Measurements from ENCODE around the gene SNX25.

SNX25 gene

DNA sequence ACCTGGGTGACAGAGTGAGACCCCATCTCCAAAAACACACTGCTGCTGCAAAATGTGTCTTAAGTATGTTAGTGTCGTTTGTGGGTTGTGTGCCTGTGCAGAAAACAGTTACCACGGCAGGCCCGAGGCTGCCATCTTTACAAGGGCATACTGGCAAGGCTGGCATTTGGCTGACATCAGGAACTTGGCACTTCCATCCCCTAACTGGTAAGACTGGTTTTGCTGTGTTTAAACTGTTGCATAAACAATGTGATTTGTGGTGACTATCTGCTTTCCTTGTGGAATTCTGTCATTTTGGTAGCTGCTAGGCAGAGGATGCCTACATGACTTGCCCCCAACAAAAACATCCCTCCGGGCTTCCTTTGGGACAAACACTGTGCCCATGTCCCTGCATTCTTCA, 174.1 kb downstream of the SNX25 start:
- FAIRE-seq: no peak

DNA sequence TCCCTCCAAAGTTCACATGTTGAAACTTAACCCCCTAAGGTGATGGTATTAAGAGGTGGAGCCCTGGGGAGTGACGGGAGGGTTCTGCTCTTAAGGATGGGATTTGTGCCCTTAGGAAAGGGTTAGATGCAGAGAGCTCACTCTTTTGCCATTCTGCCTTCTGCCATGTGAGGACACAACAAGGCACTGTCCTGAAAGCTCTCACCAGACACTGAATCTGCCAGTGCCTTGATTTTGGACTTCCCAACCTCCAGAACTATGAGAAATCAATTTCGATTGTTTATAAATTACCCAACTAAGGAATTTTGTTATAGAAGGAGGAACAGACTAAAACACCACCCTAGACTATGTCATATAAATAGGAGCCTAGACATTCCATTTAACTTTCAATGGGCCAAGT, 174.7 kb downstream of the SNX25 start:
- no peak for FAIRE-seq

DNA sequence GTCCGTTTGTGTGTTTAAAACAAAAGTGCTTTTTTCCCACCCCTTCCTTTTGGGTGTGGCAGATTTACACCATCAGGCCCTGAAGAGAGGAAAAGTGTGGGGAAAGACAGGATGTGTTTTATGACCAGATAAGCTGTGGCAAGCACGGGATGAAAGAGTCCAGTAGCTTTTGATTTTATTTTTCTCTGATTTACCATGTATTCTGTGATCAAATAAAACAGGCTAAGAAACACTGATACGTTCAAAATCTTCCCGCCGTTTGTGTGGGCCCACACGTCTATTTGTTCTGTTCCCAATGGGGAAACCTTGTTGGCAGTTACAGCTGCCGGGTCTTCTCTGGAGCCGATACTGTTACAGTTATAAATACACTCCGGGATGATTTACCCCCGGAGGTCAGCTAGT, 175.5 kb downstream of the SNX25 start:
- no peak for FAIRE-seq

DNA sequence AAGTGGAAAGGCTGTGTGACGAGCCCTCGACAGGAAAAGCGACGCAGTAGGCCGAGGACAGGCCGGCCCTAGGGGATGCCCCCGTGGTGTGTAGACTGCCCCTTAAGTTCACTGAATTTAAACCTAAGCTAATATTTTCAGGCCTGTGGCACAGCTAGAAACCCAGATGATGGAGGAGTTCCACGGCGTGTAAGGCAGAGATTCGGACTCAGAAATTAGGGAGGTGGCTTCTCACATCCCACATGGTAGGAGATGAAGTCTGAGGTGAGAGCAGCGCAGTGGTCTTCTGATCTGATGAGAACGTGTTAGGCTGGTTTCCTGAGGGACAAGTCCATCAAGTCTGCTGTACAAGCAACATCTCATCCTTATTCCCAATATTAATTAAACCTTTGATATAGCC, 178.6 kb downstream of the SNX25 start:
- no peak for FAIRE-seq

DNA sequence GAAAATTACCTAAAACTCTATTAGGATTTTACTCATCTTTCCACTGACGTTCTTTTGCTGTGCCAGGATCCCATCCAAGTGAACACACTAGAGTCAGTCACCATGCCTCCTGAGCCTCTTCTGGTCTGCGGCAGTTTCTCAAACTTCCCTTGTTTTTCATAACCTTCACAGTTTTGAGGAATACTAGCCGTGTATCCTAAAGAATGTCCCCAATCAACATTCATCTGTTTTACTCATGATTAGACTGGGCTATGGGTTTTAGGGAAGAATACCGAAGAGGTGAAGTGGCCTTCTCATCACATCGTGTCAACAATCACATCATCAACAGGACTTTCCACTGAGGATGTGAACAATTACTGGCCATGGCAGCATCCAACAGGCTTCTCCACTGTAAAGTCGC, 181.5 kb downstream of the SNX25 start:
- FAIRE-seq: no peak

DNA sequence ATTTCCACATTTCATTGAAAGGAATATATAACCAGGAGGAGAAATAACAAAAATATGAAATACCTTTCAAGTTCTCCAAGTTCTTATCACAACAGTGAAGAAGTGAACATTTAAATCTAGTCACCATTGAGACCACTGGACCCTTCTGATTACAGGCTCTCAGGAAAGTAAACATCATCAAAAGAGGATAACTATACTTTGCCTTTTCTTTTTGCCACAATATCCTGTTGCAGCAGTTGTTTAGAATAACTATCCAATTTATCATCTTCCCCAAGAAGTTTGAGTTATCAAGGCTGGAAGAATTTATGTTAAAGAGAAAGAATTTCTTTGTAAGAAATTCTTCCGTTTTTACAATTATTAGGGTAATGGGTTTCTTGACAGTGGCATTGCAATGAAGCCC, 182.8 kb downstream of the SNX25 start:
- no peak for FAIRE-seq

DNA sequence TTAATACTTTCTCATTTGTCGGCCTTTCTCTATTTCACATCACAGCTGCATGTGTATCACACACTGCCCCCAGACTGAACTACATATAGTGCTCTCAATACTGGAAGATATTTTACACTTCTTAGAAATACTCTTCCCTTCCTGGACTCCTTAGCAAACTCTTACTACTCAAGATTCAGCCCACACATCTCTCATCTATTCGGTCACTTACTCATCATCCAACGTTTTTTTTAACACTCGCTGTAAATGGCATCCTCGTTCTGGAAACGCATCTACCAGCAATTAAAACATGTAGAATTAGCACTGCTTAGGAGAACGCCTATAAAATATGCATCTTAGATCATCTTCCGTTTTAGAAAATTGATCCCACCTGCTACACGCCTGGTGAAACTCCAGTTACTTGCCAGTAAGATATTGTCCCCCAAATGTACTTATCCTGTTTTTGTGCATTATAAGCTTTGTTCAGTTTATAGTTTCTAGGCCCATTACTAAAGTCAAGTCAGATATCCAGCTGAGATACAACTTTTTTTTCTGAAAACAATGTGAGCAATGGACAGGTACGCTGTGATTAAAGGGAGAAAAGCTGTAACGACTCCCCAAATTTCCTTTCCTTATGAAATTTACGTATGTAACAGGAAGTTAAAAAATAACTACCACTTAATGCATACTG, 185.3 kb downstream of the SNX25 start:
- no peak for FAIRE-seq

DNA sequence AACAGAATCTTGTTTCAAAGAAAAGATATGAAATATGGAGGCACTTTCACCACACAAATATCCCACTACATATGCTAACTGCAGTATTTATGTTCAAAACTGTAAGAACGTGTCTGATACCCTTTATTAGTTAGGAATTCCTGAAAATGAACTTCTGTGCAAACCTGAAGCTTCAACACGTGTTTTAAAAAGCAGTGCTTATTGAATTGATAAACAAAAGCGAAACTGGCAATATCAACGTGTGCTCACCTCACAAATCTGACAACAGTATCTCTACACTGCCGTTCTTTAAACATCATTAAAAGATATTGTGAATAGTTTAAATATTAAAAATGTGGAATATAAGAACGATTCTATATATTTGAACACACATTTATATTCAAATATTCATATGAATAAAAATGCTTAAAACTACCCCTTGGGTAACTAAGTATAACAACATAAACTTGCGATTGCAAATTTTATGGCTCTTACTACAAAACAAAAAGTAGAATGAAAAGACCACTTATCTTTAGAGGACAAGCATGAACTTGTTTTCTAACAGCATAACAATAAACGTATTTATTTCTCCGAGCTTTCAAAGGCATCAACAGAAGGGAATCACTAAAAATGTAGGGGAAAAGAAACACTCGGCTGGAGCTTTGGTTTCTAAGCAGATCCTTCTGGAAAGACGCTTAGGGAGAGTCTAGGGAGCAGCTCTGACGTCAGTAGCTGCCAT, 186.0 kb downstream of the SNX25 start, which contains the start of gene LRP2BP:
LRP2BP (minus strand) TSS at position 687 of the 718 bp plus-strand sequence. CDS start 17,738 bp downstream, outside the sequence.
- FAIRE-seq: peak; percentile 93

DNA sequence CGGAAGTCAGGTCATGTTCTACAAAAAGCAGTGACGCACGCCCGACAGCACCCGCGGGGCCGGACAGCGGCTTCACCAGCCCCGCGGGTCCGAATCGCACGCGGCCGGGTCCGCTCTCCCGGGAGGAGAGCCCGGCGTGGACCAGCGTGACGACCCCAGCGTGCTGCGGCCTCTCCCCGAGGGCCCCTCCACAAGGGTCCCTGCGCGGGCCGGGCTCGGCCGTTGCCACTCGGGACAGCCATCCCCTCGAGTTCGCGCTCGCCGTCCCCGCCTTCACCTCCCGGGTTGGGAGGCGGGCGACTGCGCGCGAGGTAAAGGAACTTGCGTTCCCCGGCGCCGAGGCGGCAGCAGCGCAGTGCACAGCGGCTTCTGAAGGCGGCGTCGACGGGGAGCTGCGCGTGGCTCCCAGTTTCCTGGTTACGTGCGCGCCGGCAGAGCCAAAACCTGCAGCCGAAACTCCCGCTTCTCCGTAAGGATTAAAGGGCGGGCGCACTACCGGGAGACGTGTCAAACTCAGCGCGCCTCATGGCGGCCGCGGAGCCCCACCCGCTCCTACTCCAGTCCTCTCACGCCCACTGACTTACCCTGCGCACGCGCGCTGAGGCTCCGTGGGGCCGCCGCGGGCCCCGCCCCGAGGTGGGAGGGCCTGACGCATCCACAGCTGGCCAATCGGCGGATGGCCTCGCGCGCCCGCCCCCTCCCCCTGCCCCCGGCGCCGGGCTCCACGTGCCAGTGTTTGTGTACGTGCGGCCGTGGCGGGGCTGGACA, 186.7 kb downstream of the SNX25 start:
- FAIRE-seq: peak; percentile 9

DNA sequence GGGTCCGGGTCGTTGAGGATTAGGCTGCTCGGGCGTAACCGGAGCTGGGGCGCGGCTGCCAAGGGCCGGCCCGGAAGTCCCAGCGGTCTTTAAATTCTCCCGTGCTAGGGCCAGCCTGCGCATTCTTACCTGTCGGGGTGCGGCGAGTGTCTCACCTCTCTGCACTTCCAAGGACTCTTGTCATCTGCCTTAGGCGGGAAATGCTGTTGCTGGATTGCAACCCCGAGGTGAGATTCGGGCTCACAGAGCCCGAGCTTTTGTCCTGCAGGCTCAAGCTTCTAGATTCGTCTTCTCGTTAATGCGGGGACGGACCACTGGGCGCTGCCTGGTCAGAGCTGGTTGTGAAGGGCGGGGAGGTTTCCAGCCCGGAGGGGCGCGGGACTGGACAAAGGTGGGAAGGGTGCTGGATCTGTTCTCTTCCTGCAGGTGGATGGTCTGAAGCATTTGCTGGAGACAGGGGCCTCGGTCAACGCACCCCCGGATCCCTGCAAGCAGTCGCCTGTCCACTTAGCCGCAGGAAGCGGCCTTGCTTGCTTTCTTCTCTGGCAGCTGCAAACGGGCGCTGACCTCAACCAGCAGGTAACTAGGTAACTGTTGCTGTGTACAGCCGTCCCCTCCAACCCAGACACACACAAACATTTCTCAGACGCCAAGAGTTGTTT, 187.5 kb downstream of the SNX25 start, which contains the start of gene ANKRD37:
ANKRD37 (plus strand) TSS at position 118 of the 662 bp plus-strand sequence; CDS start at position 201, 83 bp downstream.
- peak; percentile 89 for FAIRE-seq

DNA sequence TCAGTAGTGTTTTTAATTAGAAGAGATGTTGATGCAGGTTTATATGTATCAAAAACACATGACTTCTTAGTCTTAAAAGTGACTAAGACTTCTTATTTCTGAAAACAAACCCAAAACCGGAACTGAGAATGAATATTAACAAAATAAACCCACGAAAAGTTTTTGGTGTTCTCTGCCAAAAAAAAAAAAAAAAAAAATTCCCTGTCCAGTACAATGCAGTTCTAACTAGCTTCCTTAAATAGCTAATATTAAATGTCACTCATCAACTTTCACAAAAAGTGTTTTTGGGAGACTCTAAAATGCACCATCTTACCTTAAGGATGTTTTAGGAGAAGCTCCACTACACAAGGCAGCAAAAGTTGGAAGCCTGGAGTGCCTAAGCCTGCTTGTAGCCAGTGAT, 189.2 kb downstream of the SNX25 start:
- no peak for FAIRE-seq

DNA sequence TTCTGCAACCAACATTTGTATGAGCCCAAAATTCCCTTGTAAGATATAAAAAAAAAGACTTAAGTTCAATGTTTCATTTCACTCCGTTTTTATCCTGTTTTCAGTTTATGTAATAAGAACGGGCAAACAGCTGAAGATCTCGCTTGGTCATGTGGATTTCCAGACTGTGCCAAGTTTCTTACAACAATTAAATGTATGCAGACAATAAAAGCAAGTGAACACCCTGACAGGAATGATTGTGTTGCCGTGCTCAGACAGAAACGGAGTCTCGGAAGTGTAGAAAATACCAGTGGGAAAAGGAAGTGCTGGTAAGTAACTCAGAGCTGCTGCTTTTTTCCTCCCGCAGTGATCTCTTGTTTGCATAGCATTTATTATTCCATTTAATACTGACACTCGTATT, 190.1 kb downstream of the SNX25 start:
- peak; percentile 9 for FAIRE-seq

DNA sequence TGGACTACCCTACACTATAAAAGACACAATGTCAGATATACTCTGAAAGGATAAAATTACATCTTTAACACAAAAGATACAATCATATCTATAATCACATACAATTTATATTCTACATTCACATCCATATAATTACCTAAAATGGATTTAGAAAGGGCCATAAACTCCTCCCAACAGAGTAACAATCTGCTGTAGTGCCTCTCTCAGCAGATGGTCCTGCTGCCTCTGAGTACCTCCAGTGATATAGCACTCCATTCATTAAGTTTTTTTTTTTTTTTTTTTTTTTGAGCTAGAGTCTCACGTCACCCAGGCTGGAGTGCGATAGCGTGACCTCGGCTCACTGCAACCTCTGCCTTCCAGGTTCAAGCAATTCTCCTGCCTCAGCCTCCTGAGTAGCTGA, 194.6 kb downstream of the SNX25 start:
- FAIRE-seq: no peak

DNA sequence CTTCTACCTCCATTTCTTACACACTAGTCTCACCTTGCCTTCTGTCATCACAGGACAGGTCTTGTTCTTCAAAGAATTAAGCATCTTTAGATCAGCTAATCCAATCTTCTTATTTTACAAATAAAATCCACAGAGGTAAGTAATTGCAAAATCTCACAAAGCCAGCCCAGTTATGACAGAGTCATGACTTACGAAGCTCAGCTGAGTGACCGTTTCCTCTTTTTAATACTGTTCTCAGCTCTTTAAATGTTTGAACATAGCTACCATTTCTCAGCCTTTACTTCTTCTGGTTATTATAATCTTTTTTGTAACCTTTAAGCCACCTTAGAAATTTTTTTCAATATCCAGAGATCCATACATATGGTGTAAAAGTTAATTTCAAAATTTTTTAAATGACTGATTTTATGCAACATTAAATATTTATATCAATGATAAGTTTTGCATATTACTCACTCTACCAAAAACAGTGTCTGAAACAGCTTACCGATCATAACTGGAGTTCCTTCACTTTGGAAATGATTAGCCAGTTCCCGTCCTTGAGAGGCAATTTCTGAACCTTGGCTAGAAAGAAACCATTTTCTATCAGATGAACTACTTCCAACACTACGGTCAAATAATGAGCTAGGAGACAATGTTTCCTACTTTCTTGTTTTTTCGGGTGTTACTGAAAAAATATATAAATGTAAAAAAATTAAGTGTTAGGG, 196.1 kb downstream of the SNX25 start:
- FAIRE-seq: no peak

DNA sequence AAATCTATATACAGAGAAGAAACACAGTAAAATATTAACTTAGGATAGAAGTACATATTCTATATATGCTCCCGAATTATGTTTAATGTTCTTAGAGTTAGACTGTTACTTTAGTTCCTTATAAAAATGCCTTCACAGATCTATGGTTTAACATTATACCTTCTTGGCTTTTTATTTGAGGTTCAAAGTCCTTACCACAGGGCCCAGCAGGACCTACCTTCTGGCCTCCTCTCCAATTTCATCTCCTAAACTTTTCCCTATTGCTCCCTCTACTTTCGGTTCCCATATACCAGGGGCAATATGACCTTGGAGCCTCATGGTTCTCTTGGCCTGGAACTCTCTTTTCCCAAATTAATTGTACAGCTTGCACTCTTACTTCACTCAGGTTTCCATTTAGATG, 199.0 kb downstream of the SNX25 start:
- no peak for FAIRE-seq

DNA sequence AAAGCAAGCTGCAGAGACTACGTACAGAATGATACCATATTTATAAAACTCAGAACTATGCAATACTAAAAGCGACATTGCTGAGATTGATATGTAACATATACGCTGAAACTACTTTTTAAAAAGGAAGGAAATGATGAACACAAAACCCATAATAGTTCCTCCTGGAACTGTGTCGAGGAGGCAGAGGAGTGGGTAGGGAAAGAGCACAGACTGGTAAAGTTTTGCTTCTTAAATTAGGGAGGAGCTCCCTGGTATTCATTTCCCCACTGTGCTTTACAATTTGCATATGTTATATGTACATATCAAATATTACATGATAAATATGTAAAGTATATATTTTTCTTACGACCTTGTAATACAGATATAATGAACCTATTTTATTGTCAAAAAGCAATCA, 202.5 kb downstream of the SNX25 start:
- FAIRE-seq: no peak

DNA sequence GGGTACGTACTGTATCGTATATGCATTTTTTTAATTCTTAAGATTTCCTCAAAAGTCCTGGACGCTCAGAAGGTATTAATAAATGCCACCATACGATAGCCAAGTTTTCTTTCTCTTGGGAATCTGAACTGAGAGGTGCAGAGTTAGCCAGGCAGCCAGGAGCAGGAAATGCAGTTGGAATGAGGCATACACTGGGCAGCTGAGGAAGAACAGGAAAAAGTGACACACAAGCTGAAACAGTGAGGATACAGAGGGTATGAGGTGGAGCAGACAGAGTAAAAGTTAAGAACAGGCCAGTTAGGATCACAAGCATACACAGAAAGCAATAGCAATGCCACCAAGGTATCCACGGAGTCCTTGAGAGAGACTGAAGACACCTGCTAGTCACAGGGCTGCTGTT, 203.0 kb downstream of the SNX25 start:
- no peak for FAIRE-seq

Data from islet of Langerhans (tissue), 1 donor.